ENCODE data around the gene STPG3.
A peak's percentile ranks its signal among the peaks of the same experiment; 100 is the strongest.
"Not testable (repeated sequence)": the region's sequence is repeated elsewhere in the genome, so short reads cannot be mapped to it uniquely, and the experiment has no call there.

Gene STPG3

GRCh38 chr9:137256856-137257255 is 5.8 kb downstream of the STPG3 start:
- H3K9me2 ChIP-seq (replicated peaks; ENCODE audit: insufficient read depth, low read length): no peaks in the 10 kb centered on the region
- H3K27ac ChIP-seq (ENCODE audit: low read length): no peak overlapping the region
- H3K4me1 ChIP-seq (ENCODE audit: low read length): peaks cover 10% of the 10 kb centered on the region; the same call in 1 of the 2 replicates
- peaks cover 4% of the 10 kb centered on the region; the same call in 1 of the 2 replicates for H3K36me3 ChIP-seq (replicated peaks; ENCODE audit: insufficient read depth, low read length)
- H3K9me3 ChIP-seq (replicated peaks; ENCODE audit: insufficient read depth, low read length): no peaks in the 10 kb centered on the region
- H3F3A ChIP-seq (ENCODE audit: insufficient read depth, low read length): peaks cover 8% of the 10 kb centered on the region
- H2AFZ ChIP-seq (ENCODE audit: low read length): no peak overlapping the region
- H3K9ac ChIP-seq (ENCODE audit: low read length): no peak overlapping the region
- no peak overlapping the region for H3K4me3 ChIP-seq (ENCODE audit: low read length)
- peaks cover 24% of the 10 kb centered on the region for H3K79me2 ChIP-seq (ENCODE audit: low read length)
- no peak overlapping the region for H3K4me2 ChIP-seq (ENCODE audit: low read depth, low read length)
- TF ChIP-seq EZH2phosphoT487 (IDR thresholded peaks at IDR 0.05; ENCODE audit: low read length): no peak
- no peaks in the 10 kb centered on the region for H4K20me1 ChIP-seq (ENCODE audit: insufficient read depth, low read length)
- DNase-seq: no peak
- H3K27me3 ChIP-seq (replicated peaks; ENCODE audit: insufficient read depth, low read length): no peaks in the 10 kb centered on the region

- H3F3A ChIP-seq (ENCODE audit: insufficient read depth, low read length); DNase-seq; H3K79me2 ChIP-seq (ENCODE audit: low read length); H3K27me3 ChIP-seq (replicated peaks; ENCODE audit: insufficient read depth, low read length); H3K4me2 ChIP-seq (ENCODE audit: low read depth, low read length); H2AFZ ChIP-seq (ENCODE audit: low read length); H3K36me3 ChIP-seq (replicated peaks; ENCODE audit: insufficient read depth, low read length); H3K9me2 ChIP-seq (replicated peaks; ENCODE audit: insufficient read depth, low read length); H3K4me1 ChIP-seq (ENCODE audit: low read length); H3K27ac ChIP-seq (ENCODE audit: low read length); H3K9me3 ChIP-seq (replicated peaks; ENCODE audit: insufficient read depth, low read length); H3K9ac ChIP-seq (ENCODE audit: low read length); H4K20me1 ChIP-seq (ENCODE audit: insufficient read depth, low read length); H3K4me3 ChIP-seq (ENCODE audit: low read length): not testable (repeated sequence)
- TF ChIP-seq CTCF (IDR thresholded peaks at IDR 0.05; ENCODE audit: low read length): peak; percentile 20; the same call in 1 of the 2 replicates
These were observed 11.3 kb downstream of the STPG3 start for GRCh38 chr9:137262173-137262908.

- Histone ChIP-seq H2AFZ (ENCODE audit: low read length) (no peak overlapping the region), H3K79me2 (ENCODE audit: low read length) (peaks cover 7% of the 10 kb centered on the region), H3K4me3 (ENCODE audit: low read length) (no peak overlapping the region), H3K27me3 (replicated peaks; ENCODE audit: insufficient read depth, low read length) (no peaks in the 10 kb centered on the region), H3F3A (ENCODE audit: insufficient read depth, low read length) (no peaks in the 10 kb centered on the region), H3K9me3 (replicated peaks; ENCODE audit: insufficient read depth, low read length) (no peaks in the 10 kb centered on the region), H3K4me1 (ENCODE audit: low read length) (peaks cover 2% of the 10 kb centered on the region; the same call in 1 of the 2 replicates), H4K20me1 (ENCODE audit: insufficient read depth, low read length) (no peaks in the 10 kb centered on the region), H3K9me2 (replicated peaks; ENCODE audit: insufficient read depth, low read length) (no peaks in the 10 kb centered on the region), H3K27ac (ENCODE audit: low read length) (no peak overlapping the region), H3K36me3 (replicated peaks; ENCODE audit: insufficient read depth, low read length) (peaks cover 4% of the 10 kb centered on the region; the same call in 1 of the 2 replicates), H3K4me2 (ENCODE audit: low read depth, low read length) (no peak overlapping the region), H3K9ac (ENCODE audit: low read length) (no peak overlapping the region)
- DNase-seq: no peak
- no peak for TF ChIP-seq EZH2 (optimal IDR thresholded peaks at IDR 0.05; ENCODE audit: low read depth, low read length)
- no peak for TF ChIP-seq EZH2phosphoT487 (IDR thresholded peaks at IDR 0.05; ENCODE audit: low read length)
- no peak for TF ChIP-seq CTCF (IDR thresholded peaks at IDR 0.05; ENCODE audit: low read length)
These were observed 11.8 kb downstream of the STPG3 start for GRCh38 chr9:137262909-137263285.

GRCh38 chr9:137263506-137263905 is 12.4 kb downstream of the STPG3 start:
- Histone ChIP-seq H3K9ac (ENCODE audit: low read length) (no peak overlapping the region), H3K4me2 (ENCODE audit: low read depth, low read length) (no peak overlapping the region), H3K9me2 (replicated peaks; ENCODE audit: insufficient read depth, low read length) (no peaks in the 10 kb centered on the region), H3K27me3 (replicated peaks; ENCODE audit: insufficient read depth, low read length) (no peaks in the 10 kb centered on the region), H3K36me3 (replicated peaks; ENCODE audit: insufficient read depth, low read length) (peaks cover 4% of the 10 kb centered on the region; the same call in 1 of the 2 replicates), H3K4me1 (ENCODE audit: low read length) (peaks cover 6% of the 10 kb centered on the region), H2AFZ (ENCODE audit: low read length) (no peak overlapping the region), H3K79me2 (ENCODE audit: low read length) (peaks cover 4% of the 10 kb centered on the region; the same call in 1 of the 2 replicates), H3K27ac (ENCODE audit: low read length) (no peak overlapping the region), H3K4me3 (ENCODE audit: low read length) (no peak overlapping the region), H3K9me3 (replicated peaks; ENCODE audit: insufficient read depth, low read length) (no peaks in the 10 kb centered on the region), H4K20me1 (ENCODE audit: insufficient read depth, low read length) (no peaks in the 10 kb centered on the region), H3F3A (ENCODE audit: insufficient read depth, low read length) (peaks cover under 1% of the 10 kb centered on the region; the same call in 1 of the 2 replicates)
- TF ChIP-seq EZH2phosphoT487 (IDR thresholded peaks at IDR 0.05; ENCODE audit: low read length): no peak
- TF ChIP-seq EZH2 (optimal IDR thresholded peaks at IDR 0.05; ENCODE audit: low read depth, low read length): no peak
- TF ChIP-seq CTCF (IDR thresholded peaks at IDR 0.05; ENCODE audit: low read length): no peak
- DNase-seq: no peak

All from MM.1S (cell line).